Esophagus squamous epithelium (tissue), 4 donors: Measurements from ENCODE around the gene AUTS2.

Experiments used
- POLR2A ChIP-seq, 4 donors: fragments of 450-650 bp; IDR thresholded peaks; one replicate each; pipeline ENCODE4 v1.6.1; 2017; ENCODE audit warnings: antibody characterized with exemption in 4 of 4, mild to moderate bottlenecking in 4 of 4, moderate library complexity in 3 of 4
- TF ChIP-seq, protein P1 (sequence below), 6 experiments: fragments of 450-650 bp in 4 of 6; fragments of 200-600 bp in 2 of 6; sonication (generic) in 2 of 6; IDR thresholded peaks; one replicate each; pipeline ENCODE4 v1.5.1; 2016 to 2019; ENCODE audit warnings: antibody characterized with exemption in 6 of 6, mild to moderate bottlenecking in 4 of 6, moderate library complexity in 4 of 6

DNA sequence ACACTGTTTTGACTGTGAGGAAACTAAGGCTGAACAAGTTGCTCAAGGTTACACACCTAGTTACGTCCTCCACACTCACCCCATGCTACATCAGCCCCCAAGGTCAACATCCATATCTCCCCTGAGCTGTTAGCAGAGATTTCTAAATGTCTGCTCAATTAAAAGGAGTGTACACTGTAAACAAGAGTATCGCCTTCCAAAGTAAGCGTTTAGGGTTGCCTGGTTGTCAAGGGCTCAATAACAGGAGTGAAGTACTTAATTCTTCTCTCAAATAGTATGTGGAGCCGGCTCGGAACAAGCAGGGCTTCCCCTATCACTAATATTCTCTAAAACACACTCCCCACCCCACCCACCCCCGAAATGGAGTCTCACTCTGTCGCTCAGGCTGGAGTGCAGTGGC lies 1120.8 kb downstream of the AUTS2 start:
- TF ChIP-seq, protein P1, sequence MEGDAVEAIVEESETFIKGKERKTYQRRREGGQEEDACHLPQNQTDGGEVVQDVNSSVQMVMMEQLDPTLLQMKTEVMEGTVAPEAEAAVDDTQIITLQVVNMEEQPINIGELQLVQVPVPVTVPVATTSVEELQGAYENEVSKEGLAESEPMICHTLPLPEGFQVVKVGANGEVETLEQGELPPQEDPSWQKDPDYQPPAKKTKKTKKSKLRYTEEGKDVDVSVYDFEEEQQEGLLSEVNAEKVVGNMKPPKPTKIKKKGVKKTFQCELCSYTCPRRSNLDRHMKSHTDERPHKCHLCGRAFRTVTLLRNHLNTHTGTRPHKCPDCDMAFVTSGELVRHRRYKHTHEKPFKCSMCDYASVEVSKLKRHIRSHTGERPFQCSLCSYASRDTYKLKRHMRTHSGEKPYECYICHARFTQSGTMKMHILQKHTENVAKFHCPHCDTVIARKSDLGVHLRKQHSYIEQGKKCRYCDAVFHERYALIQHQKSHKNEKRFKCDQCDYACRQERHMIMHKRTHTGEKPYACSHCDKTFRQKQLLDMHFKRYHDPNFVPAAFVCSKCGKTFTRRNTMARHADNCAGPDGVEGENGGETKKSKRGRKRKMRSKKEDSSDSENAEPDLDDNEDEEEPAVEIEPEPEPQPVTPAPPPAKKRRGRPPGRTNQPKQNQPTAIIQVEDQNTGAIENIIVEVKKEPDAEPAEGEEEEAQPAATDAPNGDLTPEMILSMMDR (IDR thresholded peaks at IDR 0.05), result no peak
- TF ChIP-seq POLR2A (IDR thresholded peaks at IDR 0.05), result no peak
